Activated CD4-positive, alpha-beta T cell treated with anti-CD3 and anti-CD28 coated beads, Interleukin-2, amount 10 ng/mL, durations not matched to agents 24 days and 14 days (primary cell): ENCODE data around the gene PAQR5. TPM values are rescaled to one million over a fixed set of nuclear protein-coding genes. Genes with fewer than 3 reads are reported as not detected.
"Not testable (repeated sequence)": the region's sequence is repeated elsewhere in the genome, so short reads cannot be mapped to it uniquely, and the experiment has no call there.

ENCODE experiments used
- DNase-seq: peaks from one replicate; pipeline ENCODE4 v3.0.0; 2022
- H3K27ac Mint-ChIP-seq: one replicate; pipeline ENCODE4 v1.8.0; 2022; ENCODE audit warnings: mild to moderate bottlenecking, mixed read lengths
- H3K27me3 Mint-ChIP-seq: one replicate; pipeline ENCODE4 v1.8.0; 2022; ENCODE audit warnings: mixed read lengths
- H3K36me3 Mint-ChIP-seq: one replicate; pipeline ENCODE4 v1.8.0; 2022; ENCODE audit warnings: low read depth, mild to moderate bottlenecking, mixed read lengths
- H3K4me1 Mint-ChIP-seq: one replicate; pipeline ENCODE4 v1.8.0; 2021; ENCODE audit warnings: mixed read lengths
- H3K4me3 Mint-ChIP-seq: one replicate; pipeline ENCODE4 v1.8.0; 2022; ENCODE audit warnings: mild to moderate bottlenecking, moderate library complexity, mixed read lengths
- H3K9me3 Mint-ChIP-seq: one replicate; pipeline ENCODE4 v1.8.0; 2021; ENCODE audit warnings: mixed read lengths
- intact Hi-C: fragments of 100-400 bp; cut with micrococcal nuclease; formaldehyde crosslinking; loops from one replicate; pipeline ENCODE4 v1.15.1; 2023
- total RNA-seq: library from RNA; stranded (reverse); gene quantifications from 2 replicates; pipeline ENCODE4 v1.2.3, GENCODE V29; 2022

PAQR5 gene
- total RNA-seq, 1 donor from 2014 or later = not detected

GRCh38 chr15:69302087-69302486 is 3.4 kb downstream of the PAQR5 start:
- H3K4me3 Mint-ChIP-seq, intact Hi-C loops, H3K4me1 Mint-ChIP-seq, H3K27ac Mint-ChIP-seq, H3K9me3 Mint-ChIP-seq, H3K36me3 Mint-ChIP-seq, DNase-seq: not testable (repeated sequence)
- peaks cover 35% of the 10 kb centered on the region for H3K27me3 Mint-ChIP-seq

GRCh38 chr15:69302929-69303328 is 4.2 kb downstream of the PAQR5 start:
- Mint-ChIP-seq H3K36me3 (no peaks in the 10 kb centered on the region), H3K4me3 (no peak overlapping the region), H3K9me3 (no peaks in the 10 kb centered on the region), H3K4me1 (peaks cover 1% of the 10 kb centered on the region), H3K27me3 (peaks cover 28% of the 10 kb centered on the region), H3K27ac (no peak overlapping the region)
- no peak for DNase-seq
- intact Hi-C loops = no loop called here

GRCh38 chr15:69303337-69304181 is 4.8 kb downstream of the PAQR5 start:
- no peak overlapping the region for H3K27ac Mint-ChIP-seq
- H3K9me3 Mint-ChIP-seq = no peaks in the 10 kb centered on the region
- H3K36me3 Mint-ChIP-seq = no peaks in the 10 kb centered on the region
- DNase-seq = no peak
- peaks cover 25% of the 10 kb centered on the region for H3K27me3 Mint-ChIP-seq
- peaks cover 1% of the 10 kb centered on the region for H3K4me1 Mint-ChIP-seq
- intact Hi-C loops = no loop called here
- H3K4me3 Mint-ChIP-seq = no peak overlapping the region

- H3K9me3 Mint-ChIP-seq = no peaks in the 10 kb centered on the region
- intact Hi-C loops = no loop called here
- peaks cover 28% of the 10 kb centered on the region for H3K27me3 Mint-ChIP-seq
- DNase-seq = no peak
- peaks cover 1% of the 10 kb centered on the region for H3K4me1 Mint-ChIP-seq
- H3K4me3 Mint-ChIP-seq = no peak overlapping the region
- no peak overlapping the region for H3K27ac Mint-ChIP-seq
- H3K36me3 Mint-ChIP-seq = no peaks in the 10 kb centered on the region
Measured at GRCh38 chr15:69304182-69304545, 5.5 kb downstream of the PAQR5 start.

- DNase-seq = no peak
- no peak overlapping the region for H3K27ac Mint-ChIP-seq
- intact Hi-C loops = no loop called here
- no peaks in the 10 kb centered on the region for H3K36me3 Mint-ChIP-seq
- no peak overlapping the region for H3K4me3 Mint-ChIP-seq
- H3K9me3 Mint-ChIP-seq = no peaks in the 10 kb centered on the region
- peaks cover 1% of the 10 kb centered on the region for H3K4me1 Mint-ChIP-seq
- peaks cover 21% of the 10 kb centered on the region for H3K27me3 Mint-ChIP-seq
Measured at GRCh38 chr15:69305204-69305931, 6.7 kb downstream of the PAQR5 start.

- Mint-ChIP-seq H3K27me3 (peaks cover 16% of the 10 kb centered on the region), H3K9me3 (no peaks in the 10 kb centered on the region)
Measured at GRCh38 chr15:69305933-69306568, 7.3 kb downstream of the PAQR5 start.

GRCh38 chr15:69307939-69308338 is 9.2 kb downstream of the PAQR5 start:
- H3K9me3 Mint-ChIP-seq = no peaks in the 10 kb centered on the region
- DNase-seq = no peak
- peaks cover 13% of the 10 kb centered on the region for H3K27me3 Mint-ChIP-seq
- intact Hi-C loops = no loop called here
- H3K4me1 Mint-ChIP-seq = peaks cover 1% of the 10 kb centered on the region
- H3K4me3 Mint-ChIP-seq = no peak overlapping the region
- H3K36me3 Mint-ChIP-seq = no peaks in the 10 kb centered on the region
- no peak overlapping the region for H3K27ac Mint-ChIP-seq

More at GRCh38 chr15:69305933-69306568, 7.3 kb downstream of the PAQR5 start:
- Mint-ChIP-seq H3K27ac (no peak overlapping the region), H3K4me1 (peaks cover 1% of the 10 kb centered on the region), H3K4me3 (no peak overlapping the region), H3K36me3 (no peaks in the 10 kb centered on the region)
- DNase-seq = no peak
- intact Hi-C loops = no loop called here

GRCh38 chr15:69308949-69309348 is 10.2 kb downstream of the PAQR5 start:
- Mint-ChIP-seq H3K36me3 (no peaks in the 10 kb centered on the region), H3K9me3 (no peaks in the 10 kb centered on the region)

GRCh38 chr15:69311319-69311721 is 12.6 kb downstream of the PAQR5 start:
- Mint-ChIP-seq H3K4me1 (no peaks in the 10 kb centered on the region), H3K27me3 (peaks cover 13% of the 10 kb centered on the region), H3K27ac (no peak overlapping the region), H3K4me3 (no peak overlapping the region), H3K36me3 (no peaks in the 10 kb centered on the region), H3K9me3 (no peaks in the 10 kb centered on the region)
- intact Hi-C loops = no loop called here
- no peak for DNase-seq

More at GRCh38 chr15:69308949-69309348, 10.2 kb downstream of the PAQR5 start:
- Mint-ChIP-seq H3K27ac (no peak overlapping the region), H3K4me3 (no peak overlapping the region), H3K27me3 (peaks cover 13% of the 10 kb centered on the region), H3K4me1 (peaks cover 1% of the 10 kb centered on the region)
- no peak for DNase-seq
- intact Hi-C loops = no loop called here

GRCh38 chr15:69313432-69314000 is 14.8 kb downstream of the PAQR5 start:
- Mint-ChIP-seq H3K4me3 (no peak overlapping the region), H3K36me3 (no peaks in the 10 kb centered on the region), H3K4me1 (no peaks in the 10 kb centered on the region), H3K27me3 (peaks cover 12% of the 10 kb centered on the region), H3K27ac (no peak overlapping the region), H3K9me3 (no peaks in the 10 kb centered on the region)
- DNase-seq = no peak
- intact Hi-C loops = no loop called here

- intact Hi-C loops = no loop called here
Measured at GRCh38 chr15:69314131-69314530, 15.4 kb downstream of the PAQR5 start.

GRCh38 chr15:69314736-69315135 is 16.0 kb downstream of the PAQR5 start:
- Mint-ChIP-seq H3K4me3 (no peak overlapping the region), H3K9me3 (no peaks in the 10 kb centered on the region), H3K36me3 (no peaks in the 10 kb centered on the region), H3K4me1 (peaks cover under 1% of the 10 kb centered on the region), H3K27me3 (peaks cover 5% of the 10 kb centered on the region), H3K27ac (no peak overlapping the region)
- no peak for DNase-seq
- intact Hi-C loops = no loop called here

More at GRCh38 chr15:69314131-69314530, 15.4 kb downstream of the PAQR5 start:
- peaks cover 7% of the 10 kb centered on the region for H3K27me3 Mint-ChIP-seq
- no peak overlapping the region for H3K4me3 Mint-ChIP-seq
- no peak overlapping the region for H3K27ac Mint-ChIP-seq
- no peak for DNase-seq
- no peaks in the 10 kb centered on the region for H3K4me1 Mint-ChIP-seq
- H3K9me3 Mint-ChIP-seq = no peaks in the 10 kb centered on the region
- H3K36me3 Mint-ChIP-seq = no peaks in the 10 kb centered on the region

GRCh38 chr15:69315402-69316110 is 16.8 kb downstream of the PAQR5 start:
- Mint-ChIP-seq H3K9me3 (no peaks in the 10 kb centered on the region), H3K4me3 (no peak overlapping the region), H3K27ac (no peak overlapping the region), H3K4me1 (peaks cover 2% of the 10 kb centered on the region), H3K27me3 (peaks cover 5% of the 10 kb centered on the region), H3K36me3 (no peaks in the 10 kb centered on the region)
- intact Hi-C loops = no loop called here
- DNase-seq = no peak
